ENCODE measurements around the gene MSS51. TPM values are rescaled to one million over a fixed set of nuclear protein-coding genes. Genes with fewer than 3 reads are reported as not detected.

Gene MSS51
- total RNA-seq, 2 donors from 2014 or later, result 0.47 to 2.0 TPM

DNA sequence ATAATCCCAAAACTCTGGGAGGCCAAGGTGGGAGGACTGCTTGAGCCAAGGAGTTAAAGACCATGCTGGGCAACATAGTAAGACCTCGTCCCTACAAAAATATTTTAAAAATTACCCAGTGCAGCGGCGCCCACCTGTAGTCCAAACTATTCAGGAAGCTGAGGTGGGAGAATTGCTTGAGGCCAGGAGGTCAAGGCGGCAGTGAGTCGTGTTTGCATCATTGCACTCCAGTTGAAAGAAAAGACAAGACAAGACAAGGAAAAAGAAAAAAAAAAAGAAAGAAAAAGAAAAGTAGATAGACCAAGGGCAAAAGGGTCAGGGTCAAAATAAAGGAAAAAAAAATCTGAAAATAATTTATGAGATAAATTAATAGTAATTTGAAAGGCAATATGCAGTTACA, 25.3 kb downstream of the MSS51 start:
- Histone ChIP-seq H3K4me3 (no peak overlapping the region), H3K27ac (no peak overlapping the region), H3K9me3 (no peaks in the 10 kb centered on the region), H3K4me1 (peaks cover 0 to 25% of the 10 kb centered on the region in 2 donors), H3K36me3 (peaks cover 5% of the 10 kb centered on the region), H3K27me3 (no peaks in the 10 kb centered on the region)
- DNase-seq (ENCODE audit: low spot score), result no peak
- TF ChIP-seq, protein P1, sequence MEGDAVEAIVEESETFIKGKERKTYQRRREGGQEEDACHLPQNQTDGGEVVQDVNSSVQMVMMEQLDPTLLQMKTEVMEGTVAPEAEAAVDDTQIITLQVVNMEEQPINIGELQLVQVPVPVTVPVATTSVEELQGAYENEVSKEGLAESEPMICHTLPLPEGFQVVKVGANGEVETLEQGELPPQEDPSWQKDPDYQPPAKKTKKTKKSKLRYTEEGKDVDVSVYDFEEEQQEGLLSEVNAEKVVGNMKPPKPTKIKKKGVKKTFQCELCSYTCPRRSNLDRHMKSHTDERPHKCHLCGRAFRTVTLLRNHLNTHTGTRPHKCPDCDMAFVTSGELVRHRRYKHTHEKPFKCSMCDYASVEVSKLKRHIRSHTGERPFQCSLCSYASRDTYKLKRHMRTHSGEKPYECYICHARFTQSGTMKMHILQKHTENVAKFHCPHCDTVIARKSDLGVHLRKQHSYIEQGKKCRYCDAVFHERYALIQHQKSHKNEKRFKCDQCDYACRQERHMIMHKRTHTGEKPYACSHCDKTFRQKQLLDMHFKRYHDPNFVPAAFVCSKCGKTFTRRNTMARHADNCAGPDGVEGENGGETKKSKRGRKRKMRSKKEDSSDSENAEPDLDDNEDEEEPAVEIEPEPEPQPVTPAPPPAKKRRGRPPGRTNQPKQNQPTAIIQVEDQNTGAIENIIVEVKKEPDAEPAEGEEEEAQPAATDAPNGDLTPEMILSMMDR (IDR thresholded peaks at IDR 0.05), result no peak

DNA sequence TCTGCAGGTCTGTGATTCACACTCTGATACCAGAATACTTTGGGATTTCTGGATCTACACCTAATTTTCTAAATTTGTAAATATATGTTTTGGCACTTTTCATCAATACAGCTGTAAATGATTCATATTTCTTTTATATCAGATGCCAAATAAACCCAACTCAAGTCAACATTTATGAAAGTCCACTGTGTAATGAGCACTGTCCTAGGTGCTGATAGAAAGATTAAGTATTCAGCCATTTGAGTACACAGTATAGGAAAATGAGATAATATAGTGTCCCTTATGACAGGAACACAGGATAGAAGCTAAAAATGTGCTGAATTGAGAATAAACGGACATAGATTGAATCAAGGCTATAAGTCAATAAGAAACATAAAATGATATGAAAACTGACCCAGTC, 25.9 kb downstream of the MSS51 start:
- no peak for DNase-seq (ENCODE audit: low spot score)
- peaks cover 0 to 19% of the 10 kb centered on the region in 2 donors for H3K4me1 ChIP-seq
- H3K4me3 ChIP-seq, result no peak overlapping the region
- H3K9me3 ChIP-seq, result no peaks in the 10 kb centered on the region
- no peaks in the 10 kb centered on the region for H3K27me3 ChIP-seq
- H3K36me3 ChIP-seq, result peaks cover 5% of the 10 kb centered on the region
- H3K27ac ChIP-seq, result no peak overlapping the region
- TF ChIP-seq, protein P1 (IDR thresholded peaks at IDR 0.05), result no peak

GRCh38 chr10:73406846-73407245, 26.5 kb downstream of the MSS51 start:
- H3K36me3 ChIP-seq, result peaks cover 5% of the 10 kb centered on the region
- H3K4me3 ChIP-seq, result no peak overlapping the region
- H3K9me3 ChIP-seq, result no peaks in the 10 kb centered on the region
- no peak overlapping the region for H3K27ac ChIP-seq
- no peak for DNase-seq (ENCODE audit: low spot score)
- TF ChIP-seq, protein P1 (IDR thresholded peaks at IDR 0.05), result no peak
- H3K4me1 ChIP-seq, result peaks cover 0 to 13% of the 10 kb centered on the region in 2 donors
- no peaks in the 10 kb centered on the region for H3K27me3 ChIP-seq

- TF ChIP-seq, protein P1 (IDR thresholded peaks at IDR 0.05), result no peak
- peaks cover 5% of the 10 kb centered on the region for H3K36me3 ChIP-seq
- H3K27ac ChIP-seq, result no peak overlapping the region
- H3K9me3 ChIP-seq, result no peaks in the 10 kb centered on the region
- H3K4me1 ChIP-seq, result peaks cover 0 to 11% of the 10 kb centered on the region in 2 donors
- DNase-seq (ENCODE audit: low spot score), result no peak
- H3K4me3 ChIP-seq, result no peak overlapping the region
- no peaks in the 10 kb centered on the region for H3K27me3 ChIP-seq
Measured at GRCh38 chr10:73405556-73405955, 27.8 kb downstream of the MSS51 start.

- TF ChIP-seq, protein P1 (IDR thresholded peaks at IDR 0.05), result no peak
- Histone ChIP-seq H3K36me3 (peaks cover 5% of the 10 kb centered on the region), H3K4me1 (peaks cover 0 to 11% of the 10 kb centered on the region in 2 donors), H3K9me3 (no peaks in the 10 kb centered on the region), H3K4me3 (no peak overlapping the region), H3K27me3 (no peaks in the 10 kb centered on the region), H3K27ac (no peak overlapping the region)
- no peak for DNase-seq (ENCODE audit: low spot score)
Measured at GRCh38 chr10:73404690-73405089, 28.7 kb downstream of the MSS51 start.

GRCh38 chr10:73401636-73402035, 31.7 kb downstream of the MSS51 start:
- H3K9me3 ChIP-seq, result no peaks in the 10 kb centered on the region
- H3K4me3 ChIP-seq, result no peak overlapping the region
- no peak for DNase-seq (ENCODE audit: low spot score)
- H3K27ac ChIP-seq, result no peak overlapping the region
- peaks cover 17% of the 10 kb centered on the region for H3K36me3 ChIP-seq
- H3K27me3 ChIP-seq, result no peaks in the 10 kb centered on the region
- TF ChIP-seq, protein P1 (IDR thresholded peaks at IDR 0.05), result no peak
- H3K4me1 ChIP-seq, result peaks cover 0 to 2% of the 10 kb centered on the region in 2 donors

Measured in right atrium auricular region (tissue), 2 donors.